Body of pancreas (tissue), 4 donors: ENCODE data around the gene MGAT4A. TPM values are rescaled to one million over a fixed set of nuclear protein-coding genes. Genes with fewer than 3 reads are reported as not detected.

Source experiments
- ATAC-seq: fragments of 150-250 bp; one replicate; pipeline ENCODE4 v1.9.1; 2016
- DNase-seq, 4 donors: peaks; one replicate each; pipeline ENCODE4 v3.0.0-alpha.2; 2019
- H3K27ac ChIP-seq, 4 donors: fragments of 200-600 bp; sonication (generic); 1 replicate in 3 of 4; 2 replicates in 1 of 4; pipeline versions ENCODE4 v1.5.1 to v1.6.1; 2016 to 2019; ENCODE audit warnings: mild to moderate bottlenecking in 1 of 4, mixed read lengths in 1 of 4, moderate library complexity in 1 of 4
- H3K27me3 ChIP-seq, 2 donors: fragments of 200-600 bp; sonication (generic); one replicate each; pipeline ENCODE4 v1.6.0; 2016; ENCODE audit warnings: mild to moderate bottlenecking in 1 of 2
- H3K36me3 ChIP-seq, 2 donors: fragments of 200-600 bp; sonication (generic); replicated peaks in 1 of 2; 2 replicates each; pipeline ENCODE4 v1.5.1; 2016; ENCODE audit warnings: low read depth in 2 of 2; ENCODE audit not compliant: insufficient read depth in 1 of 2
- H3K4me1 ChIP-seq: fragments of 200-600 bp; sonication (generic); one replicate; pipeline ENCODE4 v1.6.0; 2016
- H3K4me3 ChIP-seq, 2 donors: fragments of 200-600 bp; sonication (generic); 1 replicate in 1 of 2; 2 replicates in 1 of 2; pipeline ENCODE4 v1.5.1; 2016 to 2019
- H3K9me3 ChIP-seq, 3 donors: fragments of 200-600 bp; sonication (generic); 1 replicate in 2 of 3; 2 replicates in 1 of 3; pipeline ENCODE4 v1.5.1; 2016
- CTCF ChIP-seq, 7 experiments: fragments of 450-650 bp in 4 of 7; fragments of 200-600 bp in 3 of 7; sonication (generic) in 3 of 7; IDR thresholded peaks; one replicate each; pipeline ENCODE4 v1.5.1; 2016 to 2019; ENCODE audit warnings: antibody characterized with exemption in 7 of 7
- POLR2A ChIP-seq, 3 donors: fragments of 450-650 bp; IDR thresholded peaks; one replicate each; pipeline ENCODE4 v1.6.1; 2016; ENCODE audit warnings: antibody characterized with exemption in 3 of 3, mild to moderate bottlenecking in 2 of 3
- WGBS, 2 donors: methylation state at CpG; one replicate each; pipeline ENCODE4 v1.1.5; 2017; 5-methylcytosine and 5-hydroxymethylcytosine counted together
- intact Hi-C: fragments of 100-400 bp; cut with DNase I; formaldehyde crosslinking; loops from one replicate; pipeline ENCODE4 v1.15.1; 2023
- total RNA-seq, 2 donors: library from RNA; depleted of rRNA; stranded (reverse); fragments of >200 nt; gene quantifications; one replicate each; pipeline ENCODE4 v1.1.0, GENCODE V29; 2016

The MGAT4A gene
- total RNA-seq, result 10 to 100 TPM; 40.5 to 72.4 TPM

GRCh38 chr2:98731041-98731893 lies at the start of gene MGAT4A:
Gene MGAT4A (minus strand): TSS chr2:98731132. CDS start chr2:98726332, 4,800 bp downstream.
- Histone ChIP-seq H3K4me1 (peaks cover 43% of the 10 kb centered on the region), H3K4me3 (peak within 1 kb of the TSS; percentile 60 to 64), H3K36me3 (no peaks in the 10 kb centered on the region), H3K9me3 (no peaks in the 10 kb centered on the region), H3K27ac (peak within 1 kb of the TSS; percentile 83 to 97 (median 91)), H3K27me3 (no peaks in the 10 kb centered on the region)
- TF ChIP-seq CTCF (IDR thresholded peaks at IDR 0.05) (no peak), POLR2A (IDR thresholded peaks at IDR 0.05) (peak; percentile 64 to 78 (median 74))
- DNase-seq (peak; percentile 83 to 88 (median 85)), ATAC-seq (peak; percentile 86)
- 0% methylated on average over 16 to 67 of the region's 110 CpGs for WGBS, 2 donors
- intact Hi-C loops, result no loop called here

GRCh38 chr2:98778741-98779483 lies 48.0 kb upstream of the MGAT4A start:
- Histone ChIP-seq H3K27me3 (no peaks in the 10 kb centered on the region), H3K36me3 (no peaks in the 10 kb centered on the region), H3K4me1 (peaks cover 7% of the 10 kb centered on the region), H3K9me3 (peaks cover 0 to 3% (median 0%) of the 10 kb centered on the region in 3 donors), H3K27ac (no peak overlapping the region), H3K4me3 (no peak overlapping the region)
- no peak for ATAC-seq
- intact Hi-C loops, result no loop called here
- no peak for DNase-seq
- TF ChIP-seq POLR2A (IDR thresholded peaks at IDR 0.05) (no peak), CTCF (IDR thresholded peaks at IDR 0.05) (no peak)
- WGBS, 2 donors, result 75 to 79% methylated on average over 6 of the region's 6 CpGs

- intact Hi-C loops, result no loop called here
- Histone ChIP-seq H3K27me3 (no peaks in the 10 kb centered on the region), H3K9me3 (peaks cover 0 to 3% (median 0%) of the 10 kb centered on the region in 3 donors), H3K36me3 (no peaks in the 10 kb centered on the region), H3K4me1 (peaks cover 7% of the 10 kb centered on the region), H3K4me3 (no peak overlapping the region), H3K27ac (no peak overlapping the region)
- TF ChIP-seq CTCF (IDR thresholded peaks at IDR 0.05) (no peak), POLR2A (IDR thresholded peaks at IDR 0.05) (no peak)
- no peak for DNase-seq
- no peak for ATAC-seq
- WGBS, 2 donors, result 87 to 92% methylated on average over 4 of the region's 4 CpGs
Observed at GRCh38 chr2:98778151-98778550, 47.2 kb upstream of the MGAT4A start.

- ATAC-seq, result no peak
- H3K27ac ChIP-seq, result no peak overlapping the region
- intact Hi-C loops, result no loop called here
- H3K4me1 ChIP-seq, result peaks cover 7% of the 10 kb centered on the region
- no peaks in the 10 kb centered on the region for H3K36me3 ChIP-seq
- no peak overlapping the region for H3K4me3 ChIP-seq
- no peak for DNase-seq
- peaks cover 0 to 3% (median 0%) of the 10 kb centered on the region in 3 donors for H3K9me3 ChIP-seq
- WGBS, 2 donors, result 95 to 100% methylated on average over 1 of the region's 1 CpG
- no peaks in the 10 kb centered on the region for H3K27me3 ChIP-seq
- TF ChIP-seq CTCF (IDR thresholded peaks at IDR 0.05), result no peak
- no peak for TF ChIP-seq POLR2A (IDR thresholded peaks at IDR 0.05)
Observed at GRCh38 chr2:98777710-98778109, 46.8 kb upstream of the MGAT4A start.
